Heart right ventricle (tissue), 16 donors: ENCODE measurements around the gene DNAJB11. TPM values are rescaled to one million over a fixed set of nuclear protein-coding genes. Genes with fewer than 3 reads are reported as not detected.
"Not testable (repeated sequence)": the region's sequence is repeated elsewhere in the genome, so short reads cannot be mapped to it uniquely, and the experiment has no call there.

Experiments used
- ATAC-seq, 8 donors: fragments of 200-7000 bp; cut with Tn5 transposase; one replicate each; pipeline ENCODE4 v1.9.1; 2020; ENCODE audit warnings: mild to moderate bottlenecking in 8 of 8, moderate library complexity in 8 of 8, moderate number of reproducible peaks in 1 of 8
- DNase-seq, 2 donors: peaks; one replicate each; pipeline ENCODE4 v3.0.0-alpha.2; 2020
- H3K27ac ChIP-seq, 10 donors: fragments of 200-600 bp; sonication (generic) in 2 of 10; one replicate each; pipeline versions ENCODE4 v1.5.0 to v1.8.0; 2020 to 2022; ENCODE audit warnings: mild to moderate bottlenecking in 3 of 10
- H3K27me3 ChIP-seq, 7 donors: fragments of 200-600 bp; one replicate each; pipeline ENCODE4 v1.8.0; 2021 to 2022; ENCODE audit warnings: mild to moderate bottlenecking in 2 of 7
- H3K36me3 ChIP-seq, 9 donors: fragments of 200-600 bp; sonication (generic) in 1 of 9; one replicate each; pipeline versions ENCODE4 v1.5.0 to v1.8.0; 2020 to 2022; ENCODE audit warnings: mild to moderate bottlenecking in 2 of 9
- H3K4me1 ChIP-seq, 9 donors: fragments of 200-600 bp; sonication (generic) in 1 of 9; one replicate each; pipeline versions ENCODE4 v1.5.0 to v1.8.0; 2020 to 2022; ENCODE audit warnings: mild to moderate bottlenecking in 4 of 9
- H3K4me3 ChIP-seq, 10 donors: fragments of 200-600 bp; sonication (generic) in 2 of 10; one replicate each; pipeline versions ENCODE4 v1.5.0 to v1.8.0; 2020 to 2022; ENCODE audit warnings: mild to moderate bottlenecking in 7 of 10, moderate library complexity in 2 of 10
- H3K9me3 ChIP-seq, 11 donors: fragments of 200-600 bp in 10 of 11; sonication (generic) in 2 of 11; one replicate each; pipeline versions ENCODE4 v1.5.0 to v1.8.0; 2013 to 2022; ENCODE audit warnings: mild to moderate bottlenecking in 2 of 11, control low read depth in 1 of 11, moderate library complexity in 1 of 11
- CTCF ChIP-seq, 9 donors: fragments of 200-600 bp; sonication (generic) in 2 of 9; IDR thresholded peaks; one replicate each; pipeline versions ENCODE4 v1.5.0 to v1.8.0; 2021 to 2022; ENCODE audit warnings: antibody characterized with exemption in 9 of 9, mild to moderate bottlenecking in 5 of 9, moderate library complexity in 1 of 9
- WGBS, 2 donors: extraction: QIAGEN DNeasy Blood & Tissue Kit; methylation state at CpG; one replicate each; pipeline ENCODE4 v1.1.7; 2013; ENCODE audit warnings: inconsistent platforms in 1 of 2; 5-methylcytosine and 5-hydroxymethylcytosine counted together
- intact Hi-C, 10 donors: fragments of 100-400 bp; cut with DNase I; formaldehyde crosslinking; loops; one replicate each; pipeline versions ENCODE4 v1.11.1 to v1.14.2; 2022
- polyA plus RNA-seq, 2 donors: library from polyadenylated mRNA; stranded (reverse); fragments of 200-250 nt; gene quantifications; one replicate each; pipeline ENCODE4 v1.2.3, GENCODE V29; 2013
- total RNA-seq, 10 donors: library from RNA; stranded (reverse); fragmentation: NEBNext Ultra II Directional in 3 of 10; extraction: Animal tissue kit (Norgen Biotek cat#: 25700) in 3 of 10; gene quantifications; one replicate each; pipeline versions ENCODE4 v1.2.1 to v1.2.4, GENCODE V29; 2021 to 2023
- donor health status: Arrhythmogenic right ventricular cardiomyopathy.
- donor health status: ischemic (EF 13 %, LVEDD 7.1; RV severe dilation, severe dysfunction).
- donor health status: healthy with polysubstance abuse.
- donor health status: DM: no; HTN: yes; CAD: no.
- donor health status: DM: no; HTN: no; CAD: no.
- donor health status: ischemic (EF 25% LVEDD 6.9; RV normal size, moderate dysfunction).
- donor health status: ischemic (EF 25% LVEDD 5.7; RV mildly dilated, moderate dysfunction).
- donor health status: healthy.
- donor health status: DM: yes; HTN: yes; CAD: no.
- donor health status: Ischemic cardiomyopathy.
- donor health status: ischemic (EF 35%, LVEDD 5.7; RV mildly dilated, moderate dysfunction).
- donor health status: nonischemic (EF 11% LVEDD 7.7; RV severe dilation, severe dysfunction).
- donor health status: DM: yes; HTN: yes; CAD: no.
- donor health status: PGD.
- donor health status: ischemic (EF 29% LVEDD 5.4; RV normal size, mild dysfunction).
- donor health status: nonischemic (EF 23%, LVEDD 6.1; RV moderate dilation, normal function).

The DNAJB11 gene
- total and polyA plus RNA-seq, 12 donors = 17.9 to 147 (median 24.2) TPM

DNA sequence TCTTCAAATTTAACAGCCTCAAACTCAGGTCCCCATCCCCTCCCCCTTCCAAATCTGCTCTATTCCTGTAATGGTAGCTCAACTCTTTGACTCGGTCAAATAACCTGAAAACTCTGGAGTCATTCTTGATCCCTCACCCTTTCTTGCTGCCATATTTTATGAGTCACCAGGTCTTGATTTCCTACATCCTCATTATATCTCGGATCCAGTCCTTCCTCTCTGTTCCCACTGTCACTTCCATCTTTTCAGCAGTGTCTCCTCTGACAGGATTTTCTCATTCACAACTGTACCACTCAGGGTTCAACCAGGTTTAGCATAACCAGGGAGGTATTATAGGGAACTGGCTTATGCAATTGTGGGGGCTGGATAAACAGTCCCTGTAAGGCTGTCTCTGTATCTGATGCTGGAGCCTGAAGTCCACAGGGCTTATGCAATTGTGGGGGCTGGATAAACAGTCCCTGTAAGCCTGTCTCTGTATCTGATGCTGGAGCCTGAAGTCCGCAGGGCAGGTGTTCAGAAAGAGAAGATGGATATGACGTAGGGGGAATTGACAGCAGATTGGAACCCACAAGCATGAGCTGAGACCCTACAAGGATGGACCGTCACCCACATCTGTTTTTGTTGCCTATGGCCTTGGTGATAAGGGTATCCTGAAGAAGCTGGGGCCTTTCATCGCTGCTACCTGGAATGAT, 60.6 kb downstream of the DNAJB11 start:
- Histone ChIP-seq H3K27ac (no peak overlapping the region), H3K27me3 (peaks cover 0 to 8% (median 0%) of the 10 kb centered on the region in 7 donors), H3K36me3 (no peaks in the 10 kb centered on the region), H3K9me3 (peaks cover 0 to 6% (median 0%) of the 10 kb centered on the region in 11 donors), H3K4me3 (no peak overlapping the region), H3K4me1 (no peaks in the 10 kb centered on the region)
- DNase-seq (no peak), ATAC-seq (no peak)
- no peak for TF ChIP-seq CTCF (IDR thresholded peaks at IDR 0.05)
- intact Hi-C loops = no loop called here
- 64 to 66% methylated on average over 6 of the region's 6 CpGs for WGBS, 2 donors

DNA sequence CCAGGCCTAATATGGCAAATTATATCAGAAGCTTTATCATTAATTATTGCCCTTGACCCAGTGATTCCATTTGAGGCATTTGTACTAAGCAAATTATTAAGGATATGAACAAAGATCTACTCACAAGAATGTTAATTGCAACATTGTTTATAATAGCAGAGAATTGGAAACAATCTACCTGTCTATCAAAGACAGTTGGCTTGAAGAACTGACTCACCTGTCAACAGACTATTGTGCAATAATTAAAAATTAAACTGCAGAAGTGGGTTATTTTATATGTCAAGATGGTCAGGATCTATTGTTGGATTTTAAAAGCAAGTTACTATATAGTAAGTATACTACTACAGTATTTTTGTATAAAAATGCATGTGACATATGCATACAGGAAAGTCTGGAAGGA, 63.0 kb downstream of the DNAJB11 start:
- no peak for TF ChIP-seq CTCF (IDR thresholded peaks at IDR 0.05)
- intact Hi-C loops = no loop called here
- no peaks in the 10 kb centered on the region for H3K36me3 ChIP-seq
- peaks cover 0 to 8% (median 0%) of the 10 kb centered on the region in 7 donors for H3K27me3 ChIP-seq
- H3K27ac ChIP-seq = no peak overlapping the region
- peaks cover 0 to 6% (median 0%) of the 10 kb centered on the region in 11 donors for H3K9me3 ChIP-seq
- H3K4me1 ChIP-seq = no peaks in the 10 kb centered on the region
- H3K4me3 ChIP-seq = no peak overlapping the region
- DNase-seq = no peak
- ATAC-seq = no peak

- H3K27ac ChIP-seq, H3K9me3 ChIP-seq, DNase-seq, intact Hi-C loops, H3K27me3 ChIP-seq, H3K4me1 ChIP-seq, H3K36me3 ChIP-seq, ATAC-seq, H3K4me3 ChIP-seq: not testable (repeated sequence)
- WGBS, 2 donors = 91 to 92% methylated on average over 5 of the region's 5 CpGs
Measured at GRCh38 chr3:186634207-186634606, 63.7 kb downstream of the DNAJB11 start.

Other genes starting within 250 kb of the DNAJB11 start
- 10 to 100 TPM; 14.6 to 75.7 (median 45.4) TPM for gene DGKG, start 208.5 kb upstream of the DNAJB11 start, total RNA-seq
- gene DGKG, start 208.5 kb upstream of the DNAJB11 start, polyA plus RNA-seq = 10 to 100 TPM in 1 of 2 donors, 1 to 10 TPM in 1; 7.2 to 12.3 TPM
- 1 to 10 TPM in 5 of 10 donors, under 1 TPM in 5; 0.28 to 1.6 (median 1.00) TPM for gene CRYGS, start 26.3 kb upstream of the DNAJB11 start, total RNA-seq
- gene CRYGS, start 26.3 kb upstream of the DNAJB11 start, polyA plus RNA-seq = 1 to 10 TPM; 1.2 to 8.9 TPM
- 1 to 10 TPM; 5.6 to 7.9 (median 6.9) TPM for gene TBCCD1, start 3.4 kb upstream of the DNAJB11 start, total RNA-seq
- gene TBCCD1, start 3.4 kb upstream of the DNAJB11 start, polyA plus RNA-seq = 1 to 10 TPM; 3.1 to 5.7 TPM
- not detected for gene AHSG, start 42.3 kb downstream of the DNAJB11 start, total RNA-seq
- not detected for gene AHSG, start 42.3 kb downstream of the DNAJB11 start, polyA plus RNA-seq
- gene FETUB, start 69.7 kb downstream of the DNAJB11 start, total RNA-seq = under 1 TPM in 4 of 10 donors, not detected in 6; 0.21 to 0.42 (median 0.30) TPM
- gene FETUB, start 69.7 kb downstream of the DNAJB11 start, polyA plus RNA-seq = not detected
- gene HRG, start 95.3 kb downstream of the DNAJB11 start, total RNA-seq = under 1 TPM in 1 of 10 donors, not detected in 9; 0.20 TPM
- not detected for gene HRG, start 95.3 kb downstream of the DNAJB11 start, polyA plus RNA-seq
- under 1 TPM in 9 of 10 donors, not detected in 1; 0.15 to 0.92 (median 0.42) TPM for gene KNG1, start 146.6 kb downstream of the DNAJB11 start, total RNA-seq
- under 1 TPM in 1 of 2 donors, not detected in 1; 0.07 TPM for gene KNG1, start 146.6 kb downstream of the DNAJB11 start, polyA plus RNA-seq
- 100 to 1,000 TPM; 314 to 476 (median 439) TPM for gene EIF4A2, start 212.9 kb downstream of the DNAJB11 start, total RNA-seq
- gene EIF4A2, start 212.9 kb downstream of the DNAJB11 start, polyA plus RNA-seq = 100 to 1,000 TPM; 231 to 401 TPM
- gene RFC4, start 235.8 kb downstream of the DNAJB11 start, total RNA-seq = 10 to 100 TPM in 1 of 10 donors, 1 to 10 TPM in 9; 5.8 to 10.6 (median 8.0) TPM
- 10 to 100 TPM in 1 of 2 donors, 1 to 10 TPM in 1; 9.4 to 18.8 TPM for gene RFC4, start 235.8 kb downstream of the DNAJB11 start, polyA plus RNA-seq